ENCODE data around the gene ZYG11A.
A peak's percentile ranks its signal among the peaks of the same experiment; 100 is the strongest.

The ZYG11A gene

GRCh38 chr1:52918201-52918600 lies 75.6 kb downstream of the ZYG11A start:
- no peak for DNase-seq (ENCODE audit: low spot score)

- DNase-seq (ENCODE audit: low spot score), result no peak
These were observed 76.6 kb downstream of the ZYG11A start for GRCh38 chr1:52919051-52919722.

- no peak for DNase-seq (ENCODE audit: low spot score)
These were observed 77.3 kb downstream of the ZYG11A start for GRCh38 chr1:52919723-52920483.

- no peak for DNase-seq (ENCODE audit: low spot score)
These were observed 78.3 kb downstream of the ZYG11A start for GRCh38 chr1:52920791-52921291.

GRCh38 chr1:52925571-52926005 lies 83.0 kb downstream of the ZYG11A start:
- no peak for DNase-seq (ENCODE audit: low spot score)

GRCh38 chr1:52926864-52927211 lies 84.3 kb downstream of the ZYG11A start:
- DNase-seq (ENCODE audit: low spot score), result no peak

- DNase-seq (ENCODE audit: low spot score), result peak; percentile 81
These were observed 84.9 kb downstream of the ZYG11A start, which contains the start of gene SCP2 for GRCh38 chr1:52927212-52928014. Gene SCP2 (plus strand): TSS chr1:52927276. CDS start chr1:52927397, 121 bp downstream.

GRCh38 chr1:52928015-52928404 lies 85.5 kb downstream of the ZYG11A start:
- DNase-seq (ENCODE audit: low spot score), result peak; percentile 15

- no peak for DNase-seq (ENCODE audit: low spot score)
These were observed 86.5 kb downstream of the ZYG11A start for GRCh38 chr1:52929019-52929418.

- DNase-seq (ENCODE audit: low spot score), result no peak
These were observed 95.0 kb downstream of the ZYG11A start for GRCh38 chr1:52937433-52938182.

- DNase-seq (ENCODE audit: low spot score), result no peak
These were observed 95.6 kb downstream of the ZYG11A start for GRCh38 chr1:52938183-52938451.

- no peak for DNase-seq (ENCODE audit: low spot score)
These were observed 101.4 kb downstream of the ZYG11A start for GRCh38 chr1:52943876-52944416.

GRCh38 chr1:52944566-52944965 lies 102.0 kb downstream of the ZYG11A start:
- no peak for DNase-seq (ENCODE audit: low spot score)

Measured in Ammon's horn (tissue), 1 donor.